ENCODE results near the gene AFAP1.

AFAP1 gene

DNA sequence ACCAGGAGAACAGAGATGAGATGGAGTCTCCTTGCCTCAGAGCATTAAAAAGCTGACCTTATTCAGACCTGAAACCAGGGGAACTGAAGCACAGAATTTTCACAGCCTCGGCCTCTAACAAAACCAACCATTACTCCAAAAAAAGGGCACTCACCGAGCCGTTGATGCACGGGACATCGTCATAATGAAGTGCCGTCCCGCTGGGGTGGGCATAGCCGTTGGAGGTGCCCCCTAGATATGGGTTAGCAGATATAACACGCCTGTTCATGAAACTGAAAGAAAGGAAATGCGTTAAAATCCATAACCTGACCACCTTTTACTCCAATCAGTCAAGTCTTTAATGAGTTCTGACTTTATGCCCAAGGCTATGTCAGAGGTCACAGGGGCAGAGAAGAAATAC is 153.6 kb downstream of the AFAP1 start:
- H3K27ac ChIP-seq = no peak overlapping the region
- H3K4me3 ChIP-seq = no peak overlapping the region

GRCh38 chr4:7785017-7785416 is 154.6 kb downstream of the AFAP1 start:
- Histone ChIP-seq H3K4me3 (no peak overlapping the region), H3K27ac (no peak overlapping the region)

GRCh38 chr4:7784131-7784870 is 155.4 kb downstream of the AFAP1 start:
- no peak overlapping the region for H3K27ac ChIP-seq

DNA sequence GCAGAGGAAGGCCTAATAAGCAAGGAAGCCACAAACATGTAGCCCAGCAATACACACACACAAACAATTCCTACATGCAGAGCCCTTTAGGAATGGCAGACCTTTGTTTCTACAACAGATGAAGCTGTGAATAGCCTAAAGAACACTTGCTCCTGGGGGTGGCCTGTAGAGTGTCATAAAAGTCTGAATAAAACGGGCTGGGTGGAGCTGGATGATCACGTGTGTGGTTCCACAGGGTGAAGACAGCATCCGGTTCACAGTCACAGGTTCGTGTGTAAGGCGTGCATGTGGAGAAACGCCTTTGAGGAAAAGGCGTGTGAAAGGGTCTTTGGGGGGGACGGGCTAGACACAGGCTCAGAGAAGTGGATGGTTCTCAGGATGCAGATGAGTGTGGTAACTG is 156.1 kb downstream of the AFAP1 start:
- no peak overlapping the region for H3K27ac ChIP-seq
- no peak overlapping the region for H3K4me3 ChIP-seq

More at GRCh38 chr4:7784131-7784870, 155.4 kb downstream of the AFAP1 start:
- H3K4me3 ChIP-seq = no peak overlapping the region

DNA sequence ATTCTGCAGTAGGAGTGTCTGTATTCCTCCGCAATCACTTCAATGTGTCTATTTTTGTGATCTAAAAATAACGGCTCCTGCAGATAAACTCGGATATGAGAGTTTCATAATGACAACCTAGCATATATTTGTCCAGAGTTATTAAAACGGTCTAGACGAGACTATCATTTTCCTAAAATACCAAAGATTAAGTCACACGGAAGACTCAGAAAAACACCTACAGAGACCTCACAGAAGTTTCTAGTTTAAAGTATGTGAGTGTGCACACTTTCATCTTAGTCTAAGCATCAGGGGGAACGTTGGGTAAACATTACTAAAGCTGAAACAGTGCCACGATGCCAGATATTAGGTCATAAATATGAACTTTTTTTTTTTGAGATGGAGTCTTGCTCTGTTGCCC is 156.9 kb downstream of the AFAP1 start:
- H3K27ac ChIP-seq = peak overlapping the region in 1 of 21 experiments; percentile 14
- no peak overlapping the region for H3K4me3 ChIP-seq

DNA sequence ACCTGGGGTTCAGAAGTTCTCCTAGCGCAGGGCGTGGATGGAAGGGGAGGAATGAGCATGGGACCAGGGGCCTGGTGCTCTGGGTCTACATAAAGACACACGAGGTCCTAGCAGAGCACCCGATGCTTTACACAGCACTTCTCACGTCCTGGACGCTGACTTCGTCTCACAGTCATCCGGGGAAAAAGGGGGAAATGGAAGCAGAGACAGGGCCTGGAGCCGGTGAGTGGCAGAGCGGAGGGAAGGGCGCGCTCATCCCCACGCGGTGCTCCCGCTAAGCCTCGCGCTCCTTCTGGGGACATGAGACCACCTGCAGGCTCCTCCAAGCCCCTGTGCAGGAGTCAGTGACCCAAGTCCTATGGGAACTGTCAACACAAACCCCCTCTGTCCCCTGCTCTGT is 157.7 kb downstream of the AFAP1 start:
- Histone ChIP-seq H3K4me3 (no peak overlapping the region), H3K27ac (peak overlapping the region in 12 of 21 experiments; percentile 1 to 54 (median 30))

GRCh38 chr4:7781366-7781765 is 158.3 kb downstream of the AFAP1 start:
- H3K27ac ChIP-seq = peak overlapping the region in 11 of 21 experiments; percentile 1 to 72 (median 28)
- no peak overlapping the region for H3K4me3 ChIP-seq

GRCh38 chr4:7780751-7781348 is 158.8 kb downstream of the AFAP1 start:
- H3K27ac ChIP-seq = peak overlapping the region in 8 of 21 experiments; percentile 1 to 72 (median 32)
- H3K4me3 ChIP-seq = no peak overlapping the region

- H3K27ac ChIP-seq = peak overlapping the region in 3 of 21 experiments; percentile 19 to 55 (median 28)
Measured at GRCh38 chr4:7779432-7779768, 160.3 kb downstream of the AFAP1 start.

DNA sequence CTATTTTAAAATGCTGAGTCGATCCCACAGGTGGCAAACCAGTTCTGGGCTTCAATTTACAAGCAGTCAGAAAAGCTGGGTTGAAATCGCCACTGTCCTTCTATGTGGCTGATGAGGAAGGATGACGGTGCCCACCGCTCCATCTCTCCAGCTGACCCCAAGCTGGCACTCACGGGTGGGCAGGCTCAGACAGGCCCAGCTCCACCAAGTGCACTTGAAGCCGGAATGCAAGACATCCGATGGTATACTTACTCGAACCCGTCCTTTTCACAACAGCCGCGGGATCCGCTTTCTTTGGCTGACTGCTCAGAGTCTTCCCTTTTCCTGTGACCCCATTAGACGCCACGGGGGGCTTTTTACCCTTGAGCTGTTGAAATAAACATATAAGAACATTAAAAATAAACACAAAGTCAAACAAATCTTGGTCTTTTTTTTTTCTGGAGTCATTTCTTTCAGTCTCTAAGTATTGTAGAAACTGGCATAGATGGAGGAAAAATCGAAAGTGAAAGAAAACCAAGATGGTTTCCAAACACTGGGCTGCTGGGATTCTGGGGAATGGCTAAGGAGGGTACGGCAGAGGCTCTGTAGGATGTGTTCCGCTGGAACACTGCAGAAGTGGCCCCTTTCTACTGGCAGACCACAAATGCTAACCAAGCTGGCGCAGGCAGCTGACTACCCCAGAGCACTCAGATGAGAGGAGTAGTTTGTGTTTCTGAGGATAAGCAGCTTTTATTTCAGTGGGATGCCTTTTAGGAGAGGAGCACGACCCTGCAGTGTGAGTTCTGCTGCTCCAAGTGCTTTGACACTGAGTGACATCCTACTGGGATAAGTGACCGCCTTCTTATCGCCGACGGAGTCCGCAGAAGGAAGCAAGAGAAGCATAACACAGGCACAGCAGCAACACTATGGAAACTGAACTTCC is 160.9 kb downstream of the AFAP1 start:
- peak overlapping the region in 2 of 21 experiments; percentile 19 to 28 for H3K27ac ChIP-seq
- no peak overlapping the region for H3K4me3 ChIP-seq

More at GRCh38 chr4:7779432-7779768, 160.3 kb downstream of the AFAP1 start:
- H3K4me3 ChIP-seq = no peak overlapping the region

DNA sequence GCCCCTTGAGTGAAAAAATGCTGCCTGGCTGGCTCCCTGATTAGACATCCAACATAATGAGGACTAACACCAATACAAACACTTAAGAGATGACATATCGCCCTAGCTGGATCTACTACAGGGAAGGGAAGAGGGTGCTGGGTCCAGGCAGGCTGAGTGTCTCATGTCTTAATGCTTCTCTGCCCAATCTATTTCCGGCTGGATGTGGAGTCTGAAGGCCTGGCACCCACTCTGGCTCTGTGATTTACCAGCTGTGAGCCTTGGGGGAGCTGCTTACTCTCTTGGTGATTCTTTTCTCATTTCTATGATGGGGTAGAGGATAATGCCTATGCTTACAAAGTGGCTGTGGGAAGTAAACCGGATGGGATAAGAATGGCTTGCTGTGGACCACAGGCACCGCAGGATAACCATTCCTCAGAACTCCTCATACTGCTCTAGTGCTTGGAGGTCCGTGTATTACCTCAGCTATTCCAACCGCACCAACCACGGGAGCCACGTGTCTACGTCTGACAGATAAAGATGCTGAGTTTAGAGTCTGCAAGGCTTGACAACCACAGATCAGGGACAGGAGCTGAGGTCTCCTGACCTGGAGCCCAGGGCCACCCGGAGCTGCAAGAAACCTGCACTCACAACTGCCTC is 161.7 kb downstream of the AFAP1 start:
- Histone ChIP-seq H3K27ac (no peak overlapping the region), H3K4me3 (no peak overlapping the region)

DNA sequence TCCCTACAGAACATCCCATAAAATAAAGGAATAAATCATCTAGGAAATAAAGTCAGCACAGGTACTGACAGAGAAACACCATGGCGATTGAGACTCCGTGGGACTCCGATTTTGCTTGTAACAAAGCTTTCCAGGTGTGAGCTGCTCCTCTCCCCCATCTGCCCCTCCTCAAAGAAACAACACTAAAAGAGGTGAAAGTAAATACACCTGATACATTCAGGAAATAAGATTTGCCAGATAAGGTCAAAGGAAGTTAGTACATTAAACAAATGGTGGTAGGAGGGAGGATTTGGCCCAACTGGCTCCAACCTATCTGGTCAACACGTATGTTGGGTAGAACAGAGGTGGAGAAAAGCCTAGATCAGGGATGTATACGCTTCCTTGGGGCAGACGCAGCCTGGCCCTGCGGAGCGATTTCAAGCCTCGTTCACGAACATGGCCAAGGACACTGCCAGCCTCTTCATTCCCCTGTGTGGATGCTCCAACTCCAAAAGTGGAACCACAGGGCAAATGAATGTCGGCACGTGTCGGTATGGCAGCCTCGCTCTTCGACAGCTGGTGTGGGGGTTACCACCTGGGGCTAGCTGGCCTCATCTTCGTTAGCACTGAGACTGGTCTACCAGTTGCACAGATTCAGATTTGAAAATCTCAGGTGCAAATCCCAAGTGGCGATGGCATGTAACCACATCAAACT is 162.5 kb downstream of the AFAP1 start:
- H3K27ac ChIP-seq = no peak overlapping the region

DNA sequence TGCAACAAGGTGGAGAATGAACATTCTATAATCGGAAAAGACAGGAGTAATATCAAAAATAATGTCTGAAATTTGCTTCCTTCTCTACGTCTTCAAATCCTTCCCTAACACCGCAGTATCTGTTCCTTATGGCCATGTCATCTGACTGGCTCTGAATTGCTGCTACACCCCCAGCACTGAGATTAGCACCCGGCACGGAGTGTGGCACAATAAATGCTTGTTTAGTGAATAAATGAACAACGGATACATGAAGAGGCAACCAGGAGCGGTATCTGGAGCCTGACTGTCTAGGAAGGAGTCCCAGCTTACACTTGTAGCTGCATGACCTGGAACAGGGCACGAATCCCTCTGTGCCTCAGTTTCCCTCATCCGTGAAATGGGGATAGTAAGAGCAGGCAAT is 164.3 kb downstream of the AFAP1 start:
- Histone ChIP-seq H3K27ac (no peak overlapping the region), H3K4me3 (no peak overlapping the region)

More for the DNA sequence above, 162.5 kb downstream of the AFAP1 start:
- no peak overlapping the region for H3K4me3 ChIP-seq

DNA sequence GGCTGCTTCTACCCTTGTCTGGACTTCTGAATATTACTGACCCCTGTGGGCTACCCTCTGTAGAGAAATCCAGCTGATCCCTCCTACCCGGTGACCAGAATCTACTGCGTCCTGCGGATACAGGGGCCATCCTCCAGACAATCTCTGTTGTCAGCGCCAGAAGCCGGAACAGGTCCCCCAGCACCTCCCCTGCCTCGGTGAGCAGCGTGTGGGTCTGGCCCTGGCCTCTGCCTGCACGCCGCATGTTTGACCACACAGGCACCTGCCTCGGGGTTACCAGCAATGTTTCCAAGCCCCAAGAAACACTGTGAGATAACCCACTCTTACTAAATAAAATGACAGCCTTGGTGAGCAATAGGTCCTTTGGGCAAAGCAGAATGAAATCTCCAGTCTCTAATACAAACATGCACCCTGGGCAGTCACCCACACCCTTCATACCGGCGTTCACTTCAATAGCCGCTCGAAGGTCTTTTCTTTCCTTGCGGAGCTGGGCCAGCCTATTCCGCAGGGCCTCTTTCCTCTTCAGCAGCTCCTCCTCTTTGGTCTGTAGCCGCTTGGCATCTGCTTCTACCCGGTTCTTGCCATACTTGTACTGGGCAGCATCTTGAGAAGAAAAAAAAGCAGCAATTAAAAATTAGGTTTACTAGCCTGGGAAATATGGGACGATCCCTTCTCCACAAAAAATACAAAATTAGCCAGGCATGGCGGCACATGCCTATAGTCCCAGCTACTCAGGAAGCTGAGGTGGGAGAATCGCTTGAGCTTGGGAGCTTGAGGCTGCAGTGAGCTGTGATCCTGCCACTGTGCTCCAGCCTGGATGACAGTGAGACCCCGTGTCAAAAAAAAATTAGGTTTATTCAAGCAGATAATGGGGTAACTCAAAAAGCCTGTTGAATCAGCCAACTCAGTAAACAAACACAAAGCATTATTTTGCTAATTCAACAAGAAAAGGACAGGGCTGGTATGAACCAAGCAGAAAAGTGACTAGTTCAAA is 165.1 kb downstream of the AFAP1 start:
- Histone ChIP-seq H3K4me3 (no peak overlapping the region), H3K27ac (no peak overlapping the region)

GRCh38 chr4:7773401-7774180 is 166.1 kb downstream of the AFAP1 start:
- H3K27ac ChIP-seq = no peak overlapping the region
- no peak overlapping the region for H3K4me3 ChIP-seq

DNA sequence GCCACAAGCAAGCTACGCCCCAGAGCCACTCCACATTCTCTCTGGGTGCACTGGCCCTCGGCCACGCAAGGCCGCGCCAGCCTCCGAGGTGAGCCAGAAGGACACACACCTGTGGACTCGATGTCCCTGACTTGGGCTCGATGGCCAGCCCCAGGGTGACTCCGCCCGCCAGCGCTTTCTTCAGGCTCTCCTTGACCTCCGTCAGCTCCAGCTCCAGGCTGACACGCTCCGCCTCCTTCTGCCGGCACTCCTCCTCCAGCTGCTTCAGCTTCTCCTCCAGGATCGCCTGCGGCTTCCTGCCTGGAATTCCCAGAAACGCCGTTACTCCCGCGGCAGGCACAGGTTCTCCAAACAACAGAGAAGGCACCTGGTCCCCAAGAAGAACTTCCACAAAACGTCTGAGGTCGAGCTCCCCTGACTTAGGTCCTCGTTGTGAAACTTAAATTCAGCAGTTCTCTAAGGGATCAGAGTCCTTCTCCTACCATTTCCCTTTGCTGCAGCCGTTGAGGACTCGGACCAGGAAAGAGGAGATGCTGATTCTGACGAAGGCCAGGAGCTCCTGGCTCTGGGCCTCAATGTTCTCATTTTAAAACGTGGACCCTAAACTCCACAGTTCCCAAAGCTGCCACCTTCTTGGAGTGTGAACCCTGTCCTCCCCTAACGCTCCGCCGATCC is 166.8 kb downstream of the AFAP1 start:
- Histone ChIP-seq H3K4me3 (no peak overlapping the region), H3K27ac (no peak overlapping the region)

All from skin epidermis (tissue), 12 donors.